OCI-LY3 (cell line): ENCODE data around the gene CCDC126.

Source experiments
- CTCF ChIP-seq: fragments of 200-600, 300-600 bp; sonication (generic); IDR thresholded peaks from 2 replicates; pipeline ENCODE4 v1.5.1; 2014; ENCODE audit warnings: antibody characterized with exemption, low read length, low read depth
- EZH2phosphoT487 ChIP-seq: fragments of 200-600 bp; shearing (Covaris generic); IDR thresholded peaks from 2 replicates; pipeline ENCODE4 v1.6.1; 2018; ENCODE audit warnings: antibody characterized with exemption, mixed run types, low read depth

- TF ChIP-seq CTCF (no peak), EZH2phosphoT487 (no peak)
Measured at GRCh38 chr7:23603632-23604295, 6.6 kb downstream of the CCDC126 start.
